ENCODE results near the gene PAQR9.

DNA sequence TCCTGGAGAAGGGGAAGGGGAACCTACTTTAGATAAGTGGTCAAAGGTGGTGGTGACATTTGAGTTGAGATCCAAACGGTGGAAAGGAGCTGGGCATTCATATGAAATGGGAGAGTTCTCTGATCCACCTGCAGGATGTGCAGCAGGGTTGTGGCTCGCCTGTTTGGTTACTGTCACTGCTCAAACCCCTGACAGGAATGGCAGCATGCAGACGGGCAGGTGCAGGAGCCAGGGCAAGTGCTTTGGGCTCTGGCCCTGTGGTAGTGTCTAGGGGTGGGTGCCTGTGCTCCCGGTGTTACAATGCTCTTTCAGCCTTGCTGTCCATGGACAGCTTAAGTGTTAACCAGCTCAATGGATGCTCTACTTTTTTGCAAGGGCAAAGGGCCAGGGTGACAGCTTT lies 18.5 kb downstream of the PAQR9 start:
- no peak for TF ChIP-seq CTCF (IDR thresholded peaks at IDR 0.05)
- TF ChIP-seq POLR2A (IDR thresholded peaks at IDR 0.05), result no peak
